ENCODE results near the gene RALGPS2. TPM values are rescaled to one million over a fixed set of nuclear protein-coding genes. Genes with fewer than 3 reads are reported as not detected.

RALGPS2 gene
- total and polyA plus RNA-seq, 2 of the 13 experiments (the other 11 are each of a cell fraction or from before 2014, with no cell fraction given) = 15.6 to 36.0 TPM

DNA sequence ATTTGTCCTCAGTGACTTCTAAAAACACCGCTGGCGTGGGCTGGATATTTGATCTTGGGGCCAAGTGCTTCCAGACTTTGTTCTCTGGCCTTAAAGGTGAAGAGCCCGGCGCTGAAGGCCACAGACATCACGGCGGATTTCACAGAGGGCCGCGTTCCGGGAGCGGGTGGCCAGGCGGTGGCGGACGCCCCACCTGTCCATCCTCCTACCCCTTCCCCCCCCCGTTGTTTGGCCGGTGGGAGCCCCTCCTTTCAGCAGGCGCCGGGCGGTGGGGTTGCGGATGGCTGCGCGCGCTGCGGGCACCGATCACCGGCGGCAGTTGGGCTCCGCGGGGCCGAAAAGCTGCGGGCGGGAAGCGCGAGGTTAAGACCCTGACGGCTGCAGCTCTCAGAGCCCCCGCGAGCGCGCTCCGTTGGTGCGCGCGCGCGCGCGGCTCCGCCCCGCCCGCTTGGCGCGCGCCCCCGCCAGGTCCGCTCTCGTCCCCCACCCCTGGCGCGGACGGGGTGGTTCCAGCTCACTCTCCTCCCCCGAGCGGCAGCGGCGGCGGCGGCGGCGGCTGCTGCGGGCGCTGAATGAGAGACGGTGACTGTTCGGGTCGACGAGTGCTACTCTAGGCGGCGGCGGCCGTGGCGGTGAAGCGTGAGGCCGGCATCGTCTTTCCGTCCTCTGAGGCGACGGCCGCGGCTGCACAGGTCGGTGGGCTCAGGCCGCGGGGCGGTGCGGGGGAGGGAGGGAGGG, at the start of gene RALGPS2 (continued):
- TF ChIP-seq, protein P1, sequence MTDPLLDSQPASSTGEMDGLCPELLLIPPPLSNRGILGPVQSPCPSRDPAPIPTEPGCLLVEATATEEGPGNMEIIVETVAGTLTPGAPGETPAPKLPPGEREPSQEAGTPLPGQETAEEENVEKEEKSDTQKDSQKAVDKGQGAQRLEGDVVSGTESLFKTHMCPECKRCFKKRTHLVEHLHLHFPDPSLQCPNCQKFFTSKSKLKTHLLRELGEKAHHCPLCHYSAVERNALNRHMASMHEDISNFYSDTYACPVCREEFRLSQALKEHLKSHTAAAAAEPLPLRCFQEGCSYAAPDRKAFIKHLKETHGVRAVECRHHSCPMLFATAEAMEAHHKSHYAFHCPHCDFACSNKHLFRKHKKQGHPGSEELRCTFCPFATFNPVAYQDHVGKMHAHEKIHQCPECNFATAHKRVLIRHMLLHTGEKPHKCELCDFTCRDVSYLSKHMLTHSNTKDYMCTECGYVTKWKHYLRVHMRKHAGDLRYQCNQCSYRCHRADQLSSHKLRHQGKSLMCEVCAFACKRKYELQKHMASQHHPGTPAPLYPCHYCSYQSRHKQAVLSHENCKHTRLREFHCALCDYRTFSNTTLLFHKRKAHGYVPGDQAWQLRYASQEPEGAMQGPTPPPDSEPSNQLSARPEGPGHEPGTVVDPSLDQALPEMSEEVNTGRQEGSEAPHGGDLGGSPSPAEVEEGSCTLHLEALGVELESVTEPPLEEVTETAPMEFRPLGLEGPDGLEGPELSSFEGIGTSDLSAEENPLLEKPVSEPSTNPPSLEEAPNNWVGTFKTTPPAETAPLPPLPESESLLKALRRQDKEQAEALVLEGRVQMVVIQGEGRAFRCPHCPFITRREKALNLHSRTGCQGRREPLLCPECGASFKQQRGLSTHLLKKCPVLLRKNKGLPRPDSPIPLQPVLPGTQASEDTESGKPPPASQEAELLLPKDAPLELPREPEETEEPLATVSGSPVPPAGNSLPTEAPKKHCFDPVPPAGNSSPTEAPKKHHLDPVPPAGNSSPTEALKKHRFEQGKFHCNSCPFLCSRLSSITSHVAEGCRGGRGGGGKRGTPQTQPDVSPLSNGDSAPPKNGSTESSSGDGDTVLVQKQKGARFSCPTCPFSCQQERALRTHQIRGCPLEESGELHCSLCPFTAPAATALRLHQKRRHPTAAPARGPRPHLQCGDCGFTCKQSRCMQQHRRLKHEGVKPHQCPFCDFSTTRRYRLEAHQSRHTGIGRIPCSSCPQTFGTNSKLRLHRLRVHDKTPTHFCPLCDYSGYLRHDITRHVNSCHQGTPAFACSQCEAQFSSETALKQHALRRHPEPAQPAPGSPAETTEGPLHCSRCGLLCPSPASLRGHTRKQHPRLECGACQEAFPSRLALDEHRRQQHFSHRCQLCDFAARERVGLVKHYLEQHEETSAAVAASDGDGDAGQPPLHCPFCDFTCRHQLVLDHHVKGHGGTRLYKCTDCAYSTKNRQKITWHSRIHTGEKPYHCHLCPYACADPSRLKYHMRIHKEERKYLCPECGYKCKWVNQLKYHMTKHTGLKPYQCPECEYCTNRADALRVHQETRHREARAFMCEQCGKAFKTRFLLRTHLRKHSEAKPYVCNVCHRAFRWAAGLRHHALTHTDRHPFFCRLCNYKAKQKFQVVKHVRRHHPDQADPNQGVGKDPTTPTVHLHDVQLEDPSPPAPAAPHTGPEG (CRISPR knock-in tag; IDR thresholded peaks at IDR 0.05) = no peak
- TF ChIP-seq NCOR1 (IDR thresholded peaks at IDR 0.05; ENCODE audit: borderline replicate concordance, low read length) (peak; percentile 59; the same call in 1 of the 2 replicates), ZNF572 (CRISPR knock-in tag; IDR thresholded peaks at IDR 0.05) (0 out of 2 replicates have a peak, but pooled peaks have one; percentile 38), KAT7 (CRISPR knock-in tag; IDR thresholded peaks at IDR 0.05; ENCODE audit: borderline replicate concordance) (no peak), RXRA (CRISPR knock-in tag; IDR thresholded peaks at IDR 0.05) (peak; percentile 60), NKX3-1 (CRISPR knock-in tag; IDR thresholded peaks at IDR 0.05) (no peak), CBX1 (IDR thresholded peaks at IDR 0.05; ENCODE audit: low read depth) (no peak)
- TF ChIP-seq, protein P2, sequence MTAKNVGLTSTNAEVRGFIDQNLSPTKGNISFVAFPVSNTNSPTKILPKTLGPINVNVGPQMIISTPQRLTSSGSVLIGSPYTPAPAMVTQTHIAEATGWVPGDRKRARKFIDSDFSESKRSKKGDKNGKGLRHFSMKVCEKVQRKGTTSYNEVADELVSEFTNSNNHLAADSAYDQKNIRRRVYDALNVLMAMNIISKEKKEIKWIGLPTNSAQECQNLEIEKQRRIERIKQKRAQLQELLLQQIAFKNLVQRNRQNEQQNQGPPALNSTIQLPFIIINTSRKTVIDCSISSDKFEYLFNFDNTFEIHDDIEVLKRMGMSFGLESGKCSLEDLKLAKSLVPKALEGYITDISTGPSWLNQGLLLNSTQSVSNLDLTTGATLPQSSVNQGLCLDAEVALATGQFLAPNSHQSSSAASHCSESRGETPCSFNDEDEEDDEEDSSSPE (CRISPR knock-in tag; IDR thresholded peaks at IDR 0.05) = 0 out of 2 replicates have a peak, but pooled peaks have one; percentile 45
- TF ChIP-seq, protein P3, sequence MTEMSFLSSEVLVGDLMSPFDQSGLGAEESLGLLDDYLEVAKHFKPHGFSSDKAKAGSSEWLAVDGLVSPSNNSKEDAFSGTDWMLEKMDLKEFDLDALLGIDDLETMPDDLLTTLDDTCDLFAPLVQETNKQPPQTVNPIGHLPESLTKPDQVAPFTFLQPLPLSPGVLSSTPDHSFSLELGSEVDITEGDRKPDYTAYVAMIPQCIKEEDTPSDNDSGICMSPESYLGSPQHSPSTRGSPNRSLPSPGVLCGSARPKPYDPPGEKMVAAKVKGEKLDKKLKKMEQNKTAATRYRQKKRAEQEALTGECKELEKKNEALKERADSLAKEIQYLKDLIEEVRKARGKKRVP (CRISPR knock-in tag; IDR thresholded peaks at IDR 0.05) = no peak

Data from HepG2 (cell line).